Right hindlimb (tissue), 1 donor: ENCODE data around the gene TREH.

Source experiments
- DNase-seq: peaks from one replicate; pipeline ENCODE4 v3.0.0-alpha.2; 2018

Gene TREH

DNA sequence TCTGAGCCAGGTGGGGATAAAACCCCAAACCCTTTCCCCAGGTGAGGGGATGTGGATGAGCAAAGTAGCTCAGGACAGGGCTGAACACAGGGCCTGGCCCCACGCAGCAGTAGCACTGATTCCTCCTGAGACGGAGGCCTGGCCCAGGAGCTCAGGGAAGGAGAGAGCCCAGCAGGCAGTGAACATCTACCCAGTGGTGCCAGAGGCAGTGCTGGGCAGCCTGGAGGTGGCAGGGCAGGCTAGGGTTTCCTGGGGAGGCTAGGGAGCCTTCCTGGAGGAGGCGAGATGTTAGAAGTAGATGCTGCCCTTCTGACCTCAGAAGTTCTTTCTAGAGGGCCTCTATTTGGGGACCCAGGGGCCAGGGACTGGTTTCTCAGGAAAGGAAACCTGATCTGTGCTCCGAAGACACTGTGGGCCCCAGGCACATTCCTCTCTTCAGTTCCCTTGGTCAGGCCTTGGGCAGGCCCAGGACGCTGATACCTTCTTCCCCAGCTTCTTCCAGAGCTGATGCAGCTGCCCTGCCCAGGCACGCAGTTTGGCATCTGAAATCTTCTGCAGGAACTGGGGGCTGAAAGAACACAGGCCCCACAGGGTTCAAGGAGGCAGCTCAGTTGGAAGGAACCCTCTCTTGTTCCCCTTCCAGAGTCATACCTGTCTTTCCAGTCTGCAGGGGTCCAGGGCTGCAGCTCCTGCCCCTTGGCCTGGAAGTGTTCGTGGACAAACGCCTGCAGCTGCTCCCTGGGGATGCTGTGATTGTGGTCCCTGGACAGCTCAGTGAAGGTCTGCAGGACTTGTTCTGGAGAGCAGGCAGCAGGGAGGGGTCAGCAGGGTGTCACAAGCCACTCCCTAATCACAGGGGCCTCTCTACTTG is 16.8 kb downstream of the TREH start:
- no peak for DNase-seq

DNA sequence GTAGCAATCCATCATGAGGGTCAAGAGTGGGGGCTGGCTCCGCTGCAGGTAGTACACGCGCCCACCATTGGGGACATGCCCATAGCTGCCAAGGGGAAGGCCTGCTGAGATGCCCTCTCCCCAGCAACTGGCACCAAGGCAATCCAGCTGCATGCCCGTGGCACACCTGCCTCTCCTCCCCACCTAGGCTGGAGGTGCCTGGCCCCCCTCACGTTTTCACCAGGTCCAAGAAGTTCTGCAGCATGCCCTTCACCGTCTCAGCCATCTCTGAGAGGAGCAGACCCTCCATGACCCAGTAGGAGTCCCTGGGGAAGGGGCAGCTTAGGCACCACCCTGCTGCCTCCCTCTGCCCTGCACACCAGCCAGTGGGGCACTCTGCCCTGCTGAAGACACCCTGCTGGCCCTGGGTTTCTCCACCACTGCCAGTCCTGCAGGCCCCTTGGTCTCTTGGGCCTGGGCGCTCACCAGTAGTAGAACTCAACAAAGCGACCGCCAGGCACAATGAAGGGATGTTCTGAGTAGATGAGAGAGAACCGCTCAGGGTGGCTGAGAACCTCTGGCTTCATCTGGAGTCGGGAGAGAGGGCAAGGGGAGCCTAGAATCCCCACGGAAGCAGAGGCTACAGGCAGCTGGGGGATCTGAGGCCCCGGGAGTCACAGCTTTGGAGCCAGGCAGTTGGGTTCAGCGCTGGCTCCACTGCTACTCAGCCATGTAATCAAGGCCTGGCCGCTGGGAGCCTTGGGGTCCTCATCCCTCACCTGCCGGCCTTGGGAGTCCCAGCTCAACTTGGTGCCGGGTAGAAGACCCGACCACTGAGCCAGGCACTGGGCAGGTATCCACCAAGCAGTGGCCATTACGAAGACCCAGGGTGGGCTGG is 17.8 kb downstream of the TREH start:
- no peak for DNase-seq

DNA sequence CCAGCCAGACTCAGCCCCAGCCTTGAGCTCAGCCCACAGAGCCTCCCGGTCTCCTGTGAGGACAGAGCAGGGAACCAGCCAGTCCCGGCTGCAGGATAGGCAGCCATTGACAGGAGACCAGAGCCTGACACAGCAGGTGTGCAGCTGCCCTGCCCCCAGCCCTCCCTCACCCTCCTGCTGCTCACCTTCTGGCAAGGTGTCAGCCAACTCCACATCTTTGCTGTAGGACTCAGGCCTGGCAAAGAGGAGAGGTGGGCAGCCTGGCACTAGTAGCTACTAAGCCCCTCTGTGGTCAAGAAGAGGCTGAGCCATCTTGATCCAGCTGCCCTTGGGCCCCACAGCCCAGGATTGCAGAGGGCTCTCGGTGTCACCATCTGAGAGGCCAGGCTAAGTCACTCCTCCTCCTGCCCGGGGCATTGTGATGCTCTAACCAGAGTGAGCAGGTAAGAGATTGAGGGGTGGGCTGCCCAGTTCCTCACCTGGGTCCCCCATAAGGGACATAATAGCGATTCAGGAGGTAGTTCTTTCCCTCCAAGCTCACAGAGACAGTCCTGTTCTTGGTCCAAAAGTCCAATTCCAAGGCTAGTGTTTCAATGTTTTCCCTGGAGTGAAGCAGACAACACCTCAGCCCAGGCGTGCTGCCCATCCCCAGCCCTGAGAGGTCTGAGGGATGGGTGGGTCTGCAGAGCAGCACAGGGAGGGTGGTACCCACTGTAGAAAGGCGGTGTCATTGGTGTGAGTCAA is 18.6 kb downstream of the TREH start:
- no peak for DNase-seq

DNA sequence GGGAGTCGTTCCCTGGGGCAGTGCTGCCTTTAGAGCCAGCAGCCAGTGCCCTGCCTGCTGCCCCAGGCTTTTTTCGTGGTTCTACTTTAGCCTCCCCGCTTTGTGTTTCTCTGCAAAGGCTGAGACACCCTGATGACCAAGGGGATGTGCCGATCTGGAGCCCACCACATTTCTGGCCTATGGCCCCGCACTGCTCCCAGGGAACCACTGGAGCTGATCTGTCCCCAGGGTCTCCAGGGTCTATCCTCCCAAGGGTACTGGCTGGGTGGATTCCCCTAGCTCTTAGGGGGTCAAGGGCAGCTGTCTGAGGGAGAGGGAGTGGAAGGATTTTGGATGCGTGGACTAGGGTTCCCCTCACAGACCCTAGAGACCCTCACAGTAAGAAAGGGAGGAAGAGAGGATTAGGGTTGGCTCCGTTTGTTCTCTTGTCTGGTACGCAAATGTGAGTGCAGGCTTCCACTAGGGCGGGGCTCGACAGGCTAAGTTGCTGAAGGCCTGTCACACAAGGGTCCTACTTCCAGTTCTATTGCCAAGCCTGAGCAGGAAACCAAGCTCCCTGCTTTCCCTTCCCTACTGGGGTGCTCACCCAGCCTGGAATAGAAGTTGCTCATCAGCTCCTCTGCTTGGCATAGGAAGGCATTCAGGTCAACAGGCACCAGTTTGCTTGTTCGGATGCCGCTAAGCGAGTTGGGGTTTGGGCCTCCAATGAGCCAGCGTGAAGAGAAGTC is 19.3 kb downstream of the TREH start:
- no peak for DNase-seq

DNA sequence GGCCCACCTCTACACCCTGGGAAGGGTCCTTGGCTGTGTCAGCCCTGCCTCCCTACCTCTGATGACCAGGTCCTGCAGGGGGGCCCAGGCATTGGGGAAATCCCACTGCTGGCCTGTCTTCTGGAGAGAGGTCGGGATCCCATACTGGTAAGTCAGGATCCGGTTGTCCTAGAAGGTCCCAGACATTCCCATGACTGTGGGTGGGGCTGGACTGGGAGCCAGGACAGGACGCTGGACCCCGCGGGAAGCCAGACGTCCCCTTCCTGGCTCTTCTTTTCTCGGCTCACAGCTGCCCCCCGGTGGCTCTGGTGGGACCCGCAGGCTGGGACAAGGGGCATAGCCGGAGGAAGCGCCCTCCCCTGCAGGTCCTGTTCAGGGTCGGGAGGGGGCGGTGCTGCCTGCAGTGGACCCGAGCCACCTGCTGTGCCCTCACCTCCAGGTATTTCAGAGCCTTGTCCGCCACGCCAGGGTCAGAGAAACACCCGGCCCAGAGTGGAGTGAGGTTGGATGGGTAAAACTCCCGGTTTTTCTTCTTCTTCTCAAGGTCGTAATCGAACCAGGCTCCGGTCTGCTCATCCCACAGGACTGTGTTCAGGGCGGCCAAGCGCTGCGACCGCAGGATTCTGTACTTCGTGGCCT is 20.0 kb downstream of the TREH start:
- DNase-seq: peak; percentile 94

DNA sequence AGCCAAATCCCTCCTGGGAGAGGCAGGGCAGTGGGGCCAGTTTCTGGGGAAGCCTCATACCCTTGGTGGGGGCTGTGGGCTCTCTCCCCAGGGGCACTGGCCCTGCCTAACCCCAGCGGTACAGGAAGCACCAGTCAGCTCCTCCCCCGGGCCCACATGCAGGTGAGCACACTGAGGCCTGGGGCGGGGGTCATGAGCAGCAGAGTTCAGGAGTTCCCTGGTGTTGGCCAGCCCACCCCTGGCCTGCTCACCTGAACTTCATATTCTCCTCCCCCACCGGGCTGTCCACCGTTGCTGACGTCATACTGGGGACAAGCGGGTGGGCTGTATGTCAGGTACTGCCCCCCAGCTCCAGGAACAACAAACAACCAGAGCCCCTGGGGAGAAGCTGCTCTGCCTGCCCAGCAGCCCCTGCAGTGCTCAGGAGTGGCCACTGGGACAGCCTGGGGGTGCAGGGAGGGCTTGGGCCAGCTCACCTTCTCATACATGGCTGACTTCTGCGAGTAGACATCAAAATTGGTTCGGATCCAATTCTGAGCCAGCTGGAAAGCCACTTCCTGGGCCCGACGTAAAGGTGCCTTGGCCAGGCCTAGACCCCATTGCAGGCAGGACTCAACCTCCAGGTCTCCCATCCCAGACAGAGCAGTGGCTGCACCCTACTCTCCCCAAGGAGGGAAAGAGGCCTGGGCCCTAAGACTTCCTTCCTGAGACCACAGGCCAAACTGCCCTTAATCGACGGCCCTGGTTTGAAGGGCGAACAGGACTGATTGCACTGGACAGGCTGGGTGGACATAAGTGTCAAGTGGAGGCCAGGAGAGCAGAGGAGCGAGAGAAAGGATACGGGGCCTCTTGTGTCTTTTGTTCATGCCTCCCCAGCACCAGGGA is 20.8 kb downstream of the TREH start:
- no peak for DNase-seq

DNA sequence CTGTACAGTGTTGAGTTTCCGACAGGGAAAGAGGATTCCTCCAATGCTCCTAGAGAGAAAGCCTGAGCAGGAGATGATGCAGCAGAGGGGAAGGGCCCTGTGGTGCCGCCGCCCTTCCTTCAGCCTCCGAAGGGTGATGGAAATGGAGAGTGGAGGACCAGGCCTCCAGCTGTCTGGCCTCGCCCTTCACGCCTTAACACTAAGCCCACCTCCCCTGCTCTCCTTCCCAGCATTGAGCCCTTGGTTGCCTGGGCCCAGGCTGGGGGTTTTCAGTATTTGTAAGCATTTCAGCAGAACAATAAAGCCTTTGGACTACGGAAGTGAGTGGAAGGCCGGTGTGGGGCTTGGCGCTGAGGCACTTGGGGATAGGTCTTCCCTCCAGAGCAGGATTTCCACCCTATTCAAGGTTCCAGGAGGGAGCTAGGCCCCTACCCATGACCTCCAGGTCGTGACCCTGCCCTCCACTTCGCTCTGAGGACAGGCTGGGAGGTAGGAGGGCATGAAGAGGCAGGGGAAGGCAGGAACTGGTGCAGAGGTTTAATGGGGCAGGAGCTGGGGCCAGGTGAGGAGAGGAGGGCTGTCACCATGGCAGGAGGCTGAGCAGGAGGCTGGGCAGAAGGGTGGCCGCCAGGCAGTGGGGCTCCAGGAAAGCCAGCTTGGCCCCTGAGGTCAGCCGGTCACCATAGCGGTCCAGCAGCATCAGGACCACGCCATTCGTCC is 21.6 kb downstream of the TREH start:
- DNase-seq: no peak

DNA sequence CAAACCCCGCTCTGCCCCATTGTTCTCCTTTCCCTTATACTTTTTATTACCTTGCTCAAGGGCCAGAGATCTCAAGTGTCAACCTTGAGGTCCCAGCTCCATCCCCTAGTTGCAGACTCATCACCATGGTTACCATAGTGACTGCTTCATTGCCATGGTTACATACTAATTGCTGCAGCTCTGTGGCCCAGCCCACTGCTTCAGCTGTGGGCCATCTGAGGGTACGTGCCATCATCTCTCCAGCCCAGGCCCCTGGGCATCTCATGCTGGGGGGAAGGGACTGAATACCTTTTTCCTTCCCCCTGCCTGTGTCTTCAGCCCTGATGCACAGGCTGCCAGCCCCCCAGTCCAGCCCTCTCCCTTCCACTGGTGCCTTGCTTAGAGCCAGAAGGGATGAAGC is 22.2 kb downstream of the TREH start:
- DNase-seq: no peak

DNA sequence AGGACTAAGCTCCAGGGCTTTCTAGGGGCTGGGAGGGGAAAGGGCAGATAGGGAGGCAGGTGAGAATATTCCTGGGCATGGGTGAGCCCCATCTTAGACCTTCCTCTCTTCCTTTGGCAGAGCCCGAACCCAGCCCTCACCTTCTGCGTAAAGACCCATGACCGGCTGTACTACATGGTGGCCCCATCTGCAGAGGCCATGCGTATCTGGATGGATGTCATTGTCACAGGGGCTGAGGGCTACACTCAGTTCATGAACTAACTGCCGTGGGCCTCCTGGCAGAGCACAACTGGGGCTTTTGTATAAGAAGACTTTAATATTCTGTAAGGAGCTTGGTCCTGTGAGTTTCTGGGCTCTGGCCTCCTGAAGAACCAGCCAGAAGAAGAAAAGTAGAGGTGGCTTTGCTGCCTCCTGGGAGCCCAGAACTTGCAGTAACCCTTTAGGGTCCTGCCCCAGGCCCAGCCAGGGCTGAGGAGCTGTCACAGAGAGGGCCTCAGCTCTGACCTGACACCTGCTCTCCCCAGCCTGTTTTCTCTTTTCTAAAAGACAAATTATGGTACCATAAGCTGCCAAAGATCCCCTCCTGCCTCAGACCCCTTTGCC is 22.8 kb downstream of the TREH start:
- no peak for DNase-seq

DNA sequence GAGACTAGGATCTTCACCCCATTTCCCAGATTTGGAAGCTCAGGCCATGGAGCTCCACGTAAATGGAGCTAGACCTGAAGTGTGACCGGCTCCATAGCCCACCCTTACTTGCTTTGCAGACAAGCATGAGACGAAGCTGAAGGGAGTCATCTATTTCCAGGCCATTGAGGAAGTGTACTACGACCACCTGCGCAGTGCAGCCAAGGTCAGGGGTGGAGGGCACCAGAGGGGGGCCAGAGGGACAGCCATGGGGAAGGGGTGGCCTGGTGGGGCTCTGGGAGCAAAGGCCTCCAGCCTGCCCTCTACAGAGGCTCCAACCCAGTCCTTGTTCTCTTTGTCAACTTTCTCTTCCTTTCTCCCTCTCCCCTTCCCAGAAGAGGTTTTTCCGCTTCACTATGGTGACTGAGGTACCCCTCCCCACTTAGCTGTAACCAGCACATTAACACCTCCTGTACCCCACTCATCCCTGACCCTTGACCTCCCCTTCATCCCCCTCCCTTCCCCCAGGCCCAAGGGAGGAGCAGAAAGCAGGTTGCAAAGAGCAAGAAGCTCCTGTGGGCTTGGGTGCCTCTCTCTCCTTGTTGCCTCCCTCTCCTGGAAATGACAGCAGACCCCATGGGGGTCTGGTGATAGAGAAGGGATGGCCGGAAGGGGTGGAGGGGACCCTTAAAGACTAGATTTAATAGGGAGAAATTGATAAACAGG is 23.8 kb downstream of the TREH start:
- no peak for DNase-seq

DNA sequence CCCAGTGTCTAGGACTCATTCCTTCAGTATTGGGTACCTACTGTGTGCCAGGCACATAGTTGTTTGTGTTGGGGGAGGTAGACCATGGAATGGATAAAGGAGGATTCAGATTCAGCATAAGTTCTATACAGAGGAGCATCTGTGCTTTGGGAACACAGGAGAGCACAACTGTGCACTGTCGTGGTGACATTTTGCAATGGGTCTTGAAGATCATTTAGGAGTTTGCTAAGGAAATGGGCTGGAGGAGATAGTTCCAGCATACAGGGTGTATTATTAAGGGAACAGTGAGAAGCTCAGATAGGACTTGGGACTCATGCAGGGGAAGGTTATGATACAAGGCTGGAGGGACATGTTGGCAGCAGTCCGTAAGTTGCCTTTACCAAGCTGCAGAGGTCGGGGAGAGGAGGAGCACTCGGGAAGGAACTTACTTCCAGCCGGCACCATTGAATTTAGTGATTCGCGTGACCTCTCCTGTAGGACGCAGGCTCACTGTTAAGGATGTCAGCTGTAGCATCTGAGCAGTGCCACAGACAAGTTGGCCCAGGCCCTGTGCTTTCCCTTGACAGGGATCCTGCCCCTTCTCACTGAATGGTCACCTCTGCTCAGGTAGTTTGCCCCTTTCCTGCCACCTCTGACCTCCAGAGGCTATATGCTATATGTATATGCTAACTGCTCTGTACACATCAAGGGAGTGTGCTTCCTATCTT is 25.6 kb downstream of the TREH start:
- peak; percentile 11 for DNase-seq

DNA sequence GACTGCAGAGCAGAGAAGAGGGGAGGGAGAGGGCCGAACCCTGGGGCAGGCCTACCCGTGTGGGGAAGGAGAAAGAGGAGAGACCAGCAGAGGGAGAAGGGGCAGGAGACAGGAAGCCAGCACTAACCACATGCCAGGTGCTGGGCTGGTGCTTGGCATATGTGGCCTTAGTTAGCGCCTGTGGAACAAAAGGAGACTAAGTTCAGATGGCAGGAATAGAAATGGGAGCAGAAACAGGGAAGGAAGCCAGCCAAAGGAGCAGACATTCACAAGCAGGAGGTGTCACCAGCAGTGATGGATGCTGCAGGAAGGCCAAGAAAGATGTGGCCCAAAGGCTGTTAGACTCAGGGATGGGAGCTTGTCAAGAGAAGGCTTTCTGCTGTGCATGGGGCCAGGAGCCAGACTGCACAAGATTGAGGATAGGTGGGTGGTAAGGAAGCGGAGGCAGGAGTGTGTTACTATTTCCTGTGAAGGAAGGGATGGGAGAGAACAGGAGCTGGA is 26.7 kb downstream of the TREH start:
- DNase-seq: peak; percentile 21

DNA sequence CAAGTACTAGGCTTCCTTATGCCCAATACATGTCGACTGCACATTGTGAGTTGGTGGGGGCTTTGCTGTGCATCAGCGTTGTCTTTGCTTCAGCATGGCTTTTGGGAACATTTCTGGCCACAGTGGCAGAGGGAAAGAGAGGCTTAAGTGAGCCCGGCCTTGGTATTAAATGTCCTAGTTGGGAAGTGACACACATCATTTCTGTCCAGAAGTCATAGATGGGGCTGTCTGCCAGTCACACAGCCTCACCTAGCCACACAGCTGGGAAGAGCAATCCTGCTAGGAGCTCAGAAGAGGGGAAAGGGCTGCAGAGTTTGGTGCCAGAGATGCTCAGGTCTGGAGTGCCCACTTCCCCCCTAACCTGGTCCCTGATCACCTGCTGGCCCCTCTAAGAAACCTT is 27.6 kb downstream of the TREH start:
- DNase-seq: no peak

DNA sequence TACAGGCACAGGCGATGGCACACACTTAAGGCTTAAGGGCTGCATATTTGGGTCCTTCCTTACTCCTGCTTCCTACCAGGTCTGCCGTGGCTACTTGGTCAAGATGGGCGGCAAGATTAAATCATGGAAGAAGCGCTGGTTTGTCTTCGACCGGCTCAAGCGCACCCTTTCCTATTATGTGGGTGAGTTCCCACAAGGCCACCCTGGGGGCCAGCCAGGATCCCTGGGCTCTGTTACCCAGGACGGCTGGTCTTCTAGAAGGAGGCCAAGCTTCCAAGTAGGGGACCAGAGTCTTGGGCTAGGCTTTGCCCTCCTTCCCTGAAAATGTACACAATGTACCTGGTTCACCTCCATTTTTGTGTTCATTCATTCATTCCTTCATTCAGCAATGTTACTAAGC is 29.1 kb downstream of the TREH start:
- DNase-seq: peak; percentile 14

DNA sequence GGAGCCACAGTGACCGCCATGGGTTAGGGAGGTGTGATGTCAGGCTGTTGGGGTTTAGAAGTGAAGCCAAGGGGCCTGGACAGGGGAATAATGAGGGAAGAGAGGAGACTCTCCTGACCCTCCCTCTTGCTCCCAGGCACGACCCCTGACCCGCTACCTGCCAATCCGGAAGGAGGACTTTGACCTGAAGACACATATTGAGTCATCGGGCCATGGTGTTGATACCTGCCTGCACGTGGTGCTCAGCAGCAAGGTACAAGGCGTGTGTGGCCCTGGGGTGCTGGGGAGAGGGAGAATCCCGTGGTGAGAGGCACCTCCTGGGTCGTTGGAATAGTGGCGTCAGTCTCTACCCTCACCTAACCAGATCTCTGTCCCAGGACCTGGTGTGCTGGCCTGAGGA is 29.5 kb downstream of the TREH start:
- peak; percentile 4 for DNase-seq

DNA sequence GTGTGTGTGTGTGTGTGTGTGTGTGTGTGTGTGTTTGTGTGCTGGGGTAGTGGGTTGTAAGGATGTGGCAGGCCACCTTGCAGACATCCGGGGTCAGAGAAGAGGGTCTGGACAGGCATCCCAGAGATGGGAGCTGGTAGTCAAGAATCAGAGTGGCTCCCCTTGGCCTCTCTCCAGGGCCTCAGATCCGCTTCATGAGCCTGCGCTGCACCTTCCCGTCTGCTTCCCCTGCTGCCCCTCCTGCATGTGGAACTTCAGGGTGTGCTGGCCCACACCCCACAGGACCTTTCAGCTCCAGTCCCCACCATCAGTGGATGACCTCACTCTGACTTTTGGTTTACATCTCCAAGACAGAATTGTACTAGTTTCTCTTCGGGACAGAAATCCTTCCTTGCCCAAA is 31.2 kb downstream of the TREH start:
- DNase-seq: peak; percentile 11

DNA sequence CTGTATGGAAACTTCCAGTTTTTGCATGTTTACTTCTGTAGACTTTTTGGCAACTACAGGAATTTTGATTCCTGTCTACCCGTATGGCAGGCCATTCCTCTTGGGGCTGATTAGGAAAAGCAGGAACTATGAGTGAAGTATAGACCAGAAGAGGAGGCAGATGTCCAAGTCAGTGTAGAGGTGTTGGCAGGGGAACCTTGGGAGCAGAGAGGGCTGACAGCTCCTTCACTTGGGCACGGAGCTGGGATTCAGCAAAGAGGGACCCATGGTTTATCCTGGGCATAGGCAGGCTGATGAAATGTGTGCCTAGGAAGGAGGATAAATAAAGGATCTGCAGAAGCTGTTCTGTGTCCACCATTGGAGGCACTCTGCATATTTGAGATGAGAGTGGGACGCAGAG is 33.1 kb downstream of the TREH start:
- peak; percentile 7 for DNase-seq

DNA sequence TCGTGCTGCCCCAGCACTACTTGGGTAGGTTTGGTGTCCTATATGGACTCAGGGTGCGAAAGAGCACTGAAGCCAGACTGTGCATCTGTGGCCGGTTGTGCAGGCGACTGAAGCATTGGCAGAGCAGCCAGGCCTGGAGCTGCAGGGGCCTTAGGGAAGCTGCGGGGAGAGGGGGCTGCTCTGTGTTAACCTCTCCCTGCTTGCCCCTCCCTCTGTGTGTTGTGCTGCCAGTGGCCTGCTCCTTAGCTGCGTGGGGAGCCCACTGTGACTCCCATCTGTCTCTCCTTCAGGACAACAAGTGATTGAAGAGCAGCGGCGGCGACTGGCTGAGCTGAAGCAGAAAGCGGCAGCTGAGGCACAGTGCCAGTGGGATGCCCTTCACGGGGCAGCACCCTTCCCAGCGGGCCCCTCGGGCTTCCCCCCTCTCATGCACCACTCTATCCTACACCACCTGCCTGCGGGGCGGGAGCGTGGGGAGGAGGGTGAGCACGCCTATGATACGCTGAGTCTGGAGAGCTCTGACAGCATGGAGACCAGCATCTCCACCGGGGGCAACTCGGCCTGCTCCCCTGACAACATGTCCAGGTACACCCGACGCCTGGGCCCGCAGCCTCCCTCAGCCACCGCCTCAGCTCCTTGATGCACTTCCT is 34.3 kb downstream of the TREH start:
- DNase-seq: peak; percentile 12
